NT2/D1 (cell line): ENCODE data around the gene EPHA7.

Experiments
- SUZ12 ChIP-seq: IDR thresholded peaks from 2 replicates; pipeline ENCODE4 v1.6.1; 2011; ENCODE audit not compliant: insufficient read length, insufficient read depth; ENCODE audit errors: extremely low read depth
- YY1 ChIP-seq: IDR thresholded peaks from 2 replicates; pipeline ENCODE4 v1.6.1; 2011; ENCODE audit not compliant: insufficient read length, insufficient read depth

DNA sequence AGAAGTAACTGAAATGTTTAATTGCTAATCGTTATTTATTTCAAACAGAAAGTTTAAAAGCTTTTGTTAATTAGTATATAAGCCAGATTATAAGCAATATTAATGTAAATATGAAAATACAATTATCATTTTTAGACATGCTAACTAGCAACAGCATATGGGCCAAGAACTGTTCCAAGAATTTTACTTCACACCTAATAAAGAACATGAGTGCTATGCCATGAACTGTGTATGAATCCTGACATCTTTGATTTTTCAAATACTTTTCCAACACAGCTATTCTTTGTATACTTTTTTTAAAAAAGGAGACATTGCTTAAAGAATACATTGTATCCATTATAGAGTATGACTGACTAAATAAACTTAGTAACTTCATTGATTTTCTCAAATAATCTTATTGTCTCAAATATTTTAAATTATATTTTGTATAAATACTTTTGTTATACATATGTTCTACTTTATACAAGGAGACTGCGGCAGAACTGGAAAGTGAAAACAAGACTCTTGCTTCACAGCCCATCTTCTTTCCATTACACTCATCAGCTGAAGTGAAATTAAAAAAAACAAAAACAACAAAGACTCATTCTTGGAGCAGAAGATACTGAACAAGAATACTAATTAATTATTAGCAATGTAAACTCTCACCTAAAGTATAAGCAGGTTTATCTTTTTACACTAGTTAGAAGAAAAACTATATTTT, 89.9 kb downstream of the EPHA7 start:
- TF ChIP-seq YY1 (no peak), SUZ12 (no peak)
